ENCODE measurements around the gene ATP8B4.

ATP8B4 gene

GRCh38 chr15:49875392-49875791 is 243.6 kb downstream of the ATP8B4 start:
- Histone ChIP-seq H3K14ac (ENCODE audit: low read length) (no peak overlapping the region), H3K23ac (ENCODE audit: low read length) (no peak overlapping the region), H2BK5ac (ENCODE audit: low read depth, low read length, poor library complexity) (no peak overlapping the region), H3K79me2 (ENCODE audit: control insufficient read depth, insufficient read depth, low read length, poor library complexity) (no peaks in the 10 kb centered on the region), H3K4me3 (ENCODE audit: low read depth, low read length) (no peak overlapping the region), H4K8ac (ENCODE audit: low read depth, low read length) (no peak overlapping the region), H2BK120ac (ENCODE audit: insufficient read depth, low read length, poor library complexity) (no peak overlapping the region), H3K9me3 (ENCODE audit: insufficient read depth, low read depth, low read length) (no peaks in the 10 kb centered on the region), H2BK12ac (ENCODE audit: low read length) (no peak overlapping the region), H3K18ac (ENCODE audit: low read length) (no peak overlapping the region), H3K4ac (ENCODE audit: low read depth, low read length) (no peak overlapping the region), H4K91ac (ENCODE audit: low read depth, low read length) (no peak overlapping the region), H3K79me1 (ENCODE audit: low read length) (no peaks in the 10 kb centered on the region), H3K27ac (ENCODE audit: low read depth, low read length) (no peak overlapping the region), H2AFZ (ENCODE audit: insufficient read depth, low read length, poor library complexity) (no peak overlapping the region), H3K36me3 (ENCODE audit: control insufficient read depth in 1 of 2, insufficient read depth in 2 of 2, low read length in 2 of 2) (no peaks in the 10 kb centered on the region), H3K4me2 (ENCODE audit: low read length) (no peak overlapping the region), H3K4me1 (ENCODE audit: control insufficient read depth in 1 of 2, insufficient read depth in 2 of 2, low read length in 2 of 2) (no peaks in the 10 kb centered on the region), H4K12ac (ENCODE audit: low read depth, low read length) (no peak overlapping the region), H3K9ac (ENCODE audit: low read length) (no peak overlapping the region), H3K27me3 (ENCODE audit: insufficient read depth, low read length) (no peaks in the 10 kb centered on the region), H2AK5ac (ENCODE audit: low read length) (no peak overlapping the region)
- peak; percentile 29 to 64 for DNase-seq
- no CpG with 5 or more reads among the region's 2 CpGs for WGBS (ENCODE audit: extremely low coverage, insufficient coverage, insufficient read length)

- Histone ChIP-seq H3K4me1 (ENCODE audit: control insufficient read depth in 1 of 2, insufficient read depth in 2 of 2, low read length in 2 of 2) (no peaks in the 10 kb centered on the region), H3K14ac (ENCODE audit: low read length) (no peak overlapping the region), H4K91ac (ENCODE audit: low read depth, low read length) (no peak overlapping the region), H2BK120ac (ENCODE audit: insufficient read depth, low read length, poor library complexity) (no peak overlapping the region), H4K8ac (ENCODE audit: low read depth, low read length) (no peak overlapping the region), H3K18ac (ENCODE audit: low read length) (no peak overlapping the region), H2AK5ac (ENCODE audit: low read length) (no peak overlapping the region), H3K27me3 (ENCODE audit: insufficient read depth, low read length) (no peaks in the 10 kb centered on the region), H3K4me2 (ENCODE audit: low read length) (no peak overlapping the region), H3K79me1 (ENCODE audit: low read length) (no peaks in the 10 kb centered on the region), H3K27ac (ENCODE audit: low read depth, low read length) (no peak overlapping the region), H3K79me2 (ENCODE audit: control insufficient read depth, insufficient read depth, low read length, poor library complexity) (no peaks in the 10 kb centered on the region), H3K23ac (ENCODE audit: low read length) (no peak overlapping the region), H3K4me3 (ENCODE audit: low read depth, low read length) (no peak overlapping the region), H3K4ac (ENCODE audit: low read depth, low read length) (no peak overlapping the region), H2BK5ac (ENCODE audit: low read depth, low read length, poor library complexity) (no peak overlapping the region), H2BK12ac (ENCODE audit: low read length) (no peak overlapping the region), H3K9ac (ENCODE audit: low read length) (no peak overlapping the region), H3K9me3 (ENCODE audit: insufficient read depth, low read depth, low read length) (no peaks in the 10 kb centered on the region), H4K12ac (ENCODE audit: low read depth, low read length) (no peak overlapping the region), H3K36me3 (ENCODE audit: control insufficient read depth in 1 of 2, insufficient read depth in 2 of 2, low read length in 2 of 2) (no peaks in the 10 kb centered on the region), H2AFZ (ENCODE audit: insufficient read depth, low read length, poor library complexity) (no peak overlapping the region)
- no peak for DNase-seq
These were observed 248.6 kb downstream of the ATP8B4 start for GRCh38 chr15:49870472-49870871.

- H3K4me2 ChIP-seq (ENCODE audit: low read length) = no peak overlapping the region
- H3K9ac ChIP-seq (ENCODE audit: low read length) = no peak overlapping the region
- no peaks in the 10 kb centered on the region for H3K36me3 ChIP-seq (ENCODE audit: control insufficient read depth in 1 of 2, insufficient read depth in 2 of 2, low read length in 2 of 2)
- no peaks in the 10 kb centered on the region for H3K79me2 ChIP-seq (ENCODE audit: control insufficient read depth, insufficient read depth, low read length, poor library complexity)
- H3K4me1 ChIP-seq (ENCODE audit: control insufficient read depth in 1 of 2, insufficient read depth in 2 of 2, low read length in 2 of 2) = no peaks in the 10 kb centered on the region
- no peak overlapping the region for H3K18ac ChIP-seq (ENCODE audit: low read length)
- no peak overlapping the region for H2BK5ac ChIP-seq (ENCODE audit: low read depth, low read length, poor library complexity)
- no peak overlapping the region for H2BK120ac ChIP-seq (ENCODE audit: insufficient read depth, low read length, poor library complexity)
- H3K4ac ChIP-seq (ENCODE audit: low read depth, low read length) = no peak overlapping the region
- no peak overlapping the region for H3K23ac ChIP-seq (ENCODE audit: low read length)
- H2BK12ac ChIP-seq (ENCODE audit: low read length) = no peak overlapping the region
- DNase-seq = no peak
- no peaks in the 10 kb centered on the region for H3K79me1 ChIP-seq (ENCODE audit: low read length)
- H2AFZ ChIP-seq (ENCODE audit: insufficient read depth, low read length, poor library complexity) = no peak overlapping the region
- no peak overlapping the region for H4K8ac ChIP-seq (ENCODE audit: low read depth, low read length)
- H4K91ac ChIP-seq (ENCODE audit: low read depth, low read length) = no peak overlapping the region
- H3K27me3 ChIP-seq (ENCODE audit: insufficient read depth, low read length) = no peaks in the 10 kb centered on the region
- H3K14ac ChIP-seq (ENCODE audit: low read length) = no peak overlapping the region
- H3K27ac ChIP-seq (ENCODE audit: low read depth, low read length) = no peak overlapping the region
- no peak overlapping the region for H2AK5ac ChIP-seq (ENCODE audit: low read length)
- H4K12ac ChIP-seq (ENCODE audit: low read depth, low read length) = no peak overlapping the region
- H3K4me3 ChIP-seq (ENCODE audit: low read depth, low read length) = no peak overlapping the region
- no peaks in the 10 kb centered on the region for H3K9me3 ChIP-seq (ENCODE audit: insufficient read depth, low read depth, low read length)
These were observed 250.7 kb downstream of the ATP8B4 start for GRCh38 chr15:49868348-49868747.

- peak; percentile 18 to 81 for DNase-seq
- Histone ChIP-seq H3K79me2 (ENCODE audit: control insufficient read depth, insufficient read depth, low read length, poor library complexity) (no peaks in the 10 kb centered on the region), H3K4me1 (ENCODE audit: control insufficient read depth in 1 of 2, insufficient read depth in 2 of 2, low read length in 2 of 2) (no peaks in the 10 kb centered on the region), H2BK12ac (ENCODE audit: low read length) (no peak overlapping the region), H3K27ac (ENCODE audit: low read depth, low read length) (no peak overlapping the region), H3K4me2 (ENCODE audit: low read length) (no peak overlapping the region), H4K8ac (ENCODE audit: low read depth, low read length) (no peak overlapping the region), H2AFZ (ENCODE audit: insufficient read depth, low read length, poor library complexity) (no peak overlapping the region), H3K36me3 (ENCODE audit: control insufficient read depth in 1 of 2, insufficient read depth in 2 of 2, low read length in 2 of 2) (no peaks in the 10 kb centered on the region), H4K91ac (ENCODE audit: low read depth, low read length) (no peak overlapping the region), H3K9ac (ENCODE audit: low read length) (no peak overlapping the region), H3K27me3 (ENCODE audit: insufficient read depth, low read length) (no peaks in the 10 kb centered on the region), H4K12ac (ENCODE audit: low read depth, low read length) (no peak overlapping the region), H3K23ac (ENCODE audit: low read length) (no peak overlapping the region), H2AK5ac (ENCODE audit: low read length) (no peak overlapping the region), H2BK120ac (ENCODE audit: insufficient read depth, low read length, poor library complexity) (no peak overlapping the region), H3K4ac (ENCODE audit: low read depth, low read length) (no peak overlapping the region), H3K4me3 (ENCODE audit: low read depth, low read length) (no peak overlapping the region), H3K14ac (ENCODE audit: low read length) (no peak overlapping the region), H3K79me1 (ENCODE audit: low read length) (no peaks in the 10 kb centered on the region), H2BK5ac (ENCODE audit: low read depth, low read length, poor library complexity) (no peak overlapping the region), H3K18ac (ENCODE audit: low read length) (no peak overlapping the region), H3K9me3 (ENCODE audit: insufficient read depth, low read depth, low read length) (no peaks in the 10 kb centered on the region)
- WGBS (ENCODE audit: extremely low coverage, insufficient coverage, insufficient read length) = no CpG with 5 or more reads among the region's 10 CpGs
These were observed 252.9 kb downstream of the ATP8B4 start for GRCh38 chr15:49865925-49866757.
